Stimulated activated CD8-positive, alpha-beta memory T cell treated with anti-CD3 and anti-CD28 coated beads, Interleukin-7, amount 100 ng/mL, for 1 hour (primary cell): ENCODE results near the gene CHCHD1.
"Not testable (repeated sequence)": the region's sequence is repeated elsewhere in the genome, so short reads cannot be mapped to it uniquely, and the experiment has no call there.

Experiments
- DNase-seq, 2 donors: peaks; one replicate each; pipeline ENCODE4 v3.0.0-alpha.2; 2020; ENCODE audit warnings: low read depth in 2 of 2

Gene CHCHD1

DNA sequence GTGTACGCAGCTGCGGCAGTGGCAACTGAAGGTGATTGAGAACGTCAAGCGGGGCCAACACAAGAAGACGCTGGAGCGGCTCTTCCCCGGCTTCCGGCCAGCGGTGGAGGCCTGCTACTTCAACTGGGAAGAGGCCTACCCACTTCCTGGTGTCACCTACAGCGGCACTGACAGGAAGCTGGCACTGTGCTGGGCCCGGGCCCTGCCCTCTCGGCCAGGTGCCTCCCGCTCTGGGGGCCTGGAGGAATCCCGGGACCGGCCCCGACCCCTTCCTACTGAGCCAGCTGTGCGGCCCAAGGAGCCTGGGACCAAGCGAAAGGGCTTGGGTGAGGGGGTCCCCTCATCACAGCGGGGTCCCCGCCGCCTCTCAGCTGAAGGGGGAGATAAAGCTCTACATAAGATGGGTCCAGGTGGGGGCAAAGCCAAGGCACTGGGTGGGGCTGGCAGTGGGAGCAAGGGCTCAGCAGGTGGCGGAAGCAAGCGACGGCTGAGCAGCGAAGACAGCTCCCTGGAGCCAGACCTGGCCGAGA, 10.1 kb downstream of the CHCHD1 start:
- no peak for DNase-seq

DNA sequence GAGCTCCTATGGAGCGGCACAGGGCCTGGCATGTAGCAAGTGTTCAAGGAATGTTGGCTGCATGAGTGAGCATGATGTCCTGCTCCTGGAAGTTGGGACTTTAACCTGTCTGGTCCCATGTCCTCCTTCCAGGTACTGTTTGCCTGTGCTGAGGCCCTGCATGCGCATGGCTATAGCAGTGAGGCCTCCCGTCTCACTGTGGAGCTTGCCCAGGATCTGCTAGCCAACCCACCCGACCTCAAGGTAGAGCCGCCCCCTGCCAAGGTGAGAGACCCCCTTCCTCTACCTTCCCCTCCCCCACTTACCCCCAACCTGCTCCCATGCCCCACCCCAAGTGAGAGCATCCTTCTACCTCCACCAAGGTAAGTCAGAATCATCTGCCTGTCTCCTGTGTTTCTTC, 11.6 kb downstream of the CHCHD1 start:
- DNase-seq: no peak

DNA sequence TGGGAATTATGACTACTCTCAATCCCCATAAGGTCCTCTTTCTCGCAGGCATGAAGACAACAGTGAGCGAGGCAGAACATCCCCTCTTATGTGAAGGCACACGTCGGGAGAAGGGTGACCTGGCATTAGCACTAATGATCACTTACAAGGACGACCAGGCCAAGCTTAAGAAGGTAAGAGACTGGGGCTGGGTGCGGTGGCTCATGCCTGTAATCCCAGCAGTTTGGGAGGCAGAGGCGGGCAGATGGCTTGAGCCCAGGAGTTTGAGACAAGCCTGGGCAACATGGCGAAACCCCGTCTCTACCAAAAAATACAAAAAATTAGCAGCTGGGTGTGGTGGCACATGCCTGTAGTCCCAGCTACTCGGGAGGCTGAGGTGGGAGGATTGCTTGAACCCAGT, 13.6 kb downstream of the CHCHD1 start:
- DNase-seq: not testable (repeated sequence)

DNA sequence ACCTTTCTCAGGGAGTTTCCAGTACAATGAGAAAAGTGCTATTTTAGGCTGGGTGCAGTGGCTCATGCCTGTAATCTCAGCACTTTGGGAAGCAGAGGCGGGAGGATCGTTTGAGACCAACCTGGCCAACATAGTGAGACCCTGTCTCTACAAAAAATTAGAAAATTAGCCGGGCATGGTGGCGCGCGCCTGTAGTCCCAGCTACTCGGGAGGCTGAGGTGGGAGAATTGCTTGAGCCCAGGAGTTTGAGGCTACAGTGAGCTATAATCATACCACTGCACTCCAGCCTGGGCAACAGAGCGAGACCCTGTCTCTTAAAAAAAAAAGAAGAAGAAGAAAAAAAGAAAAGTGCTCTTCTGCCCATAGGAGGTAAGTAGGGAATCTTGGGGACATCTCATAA, 14.2 kb downstream of the CHCHD1 start:
- not testable (repeated sequence) for DNase-seq

DNA sequence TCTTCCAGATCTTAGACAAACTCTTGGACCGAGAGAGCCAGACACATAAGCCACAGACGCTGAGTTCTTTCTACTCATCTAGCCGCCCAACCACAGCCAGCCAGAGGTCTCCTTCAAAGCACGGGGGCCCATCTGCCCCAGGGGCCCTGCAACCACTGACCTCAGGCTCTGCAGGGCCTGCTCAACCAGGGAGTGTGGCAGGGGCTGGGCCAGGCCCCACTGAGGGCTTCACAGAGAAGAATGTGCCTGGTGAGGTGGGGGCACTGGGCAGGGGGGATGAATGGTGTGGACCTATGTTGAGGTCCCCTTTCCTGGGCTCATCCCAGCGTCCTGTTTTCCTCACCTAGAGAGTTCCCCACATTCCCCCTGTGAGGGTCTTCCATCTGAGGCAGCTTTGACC, 14.9 kb downstream of the CHCHD1 start:
- DNase-seq: no peak

DNA sequence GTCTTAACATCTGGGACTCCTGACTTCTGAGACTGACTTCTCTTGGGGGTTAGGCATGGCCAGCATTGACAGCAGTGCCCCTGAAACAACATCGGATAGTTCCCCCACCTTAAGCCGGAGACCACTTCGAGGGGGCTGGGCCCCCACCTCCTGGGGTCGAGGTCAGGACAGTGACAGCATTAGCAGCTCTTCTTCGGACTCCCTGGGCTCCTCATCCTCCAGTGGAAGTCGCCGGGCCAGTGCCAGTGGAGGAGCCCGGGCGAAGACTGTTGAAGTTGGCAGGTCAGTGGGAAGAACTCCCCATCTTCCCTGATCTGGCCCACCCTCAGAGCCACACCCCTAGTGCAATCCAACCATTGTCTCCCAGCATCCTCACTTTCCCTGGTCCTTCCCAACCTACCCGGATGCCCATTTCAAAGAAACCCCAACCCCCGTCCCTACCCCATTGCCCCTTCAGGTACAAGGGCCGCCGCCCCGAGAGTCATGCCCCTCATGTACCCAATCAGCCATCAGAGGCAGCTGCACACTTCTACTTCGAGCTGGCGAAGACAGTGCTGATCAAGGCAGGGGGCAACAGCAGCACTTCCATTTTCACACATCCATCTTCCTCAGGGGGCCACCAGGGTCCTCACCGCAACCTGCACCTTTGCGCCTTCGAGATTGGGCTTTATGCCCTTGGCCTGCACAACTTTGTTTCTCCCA, 15.6 kb downstream of the CHCHD1 start:
- DNase-seq: no peak

DNA sequence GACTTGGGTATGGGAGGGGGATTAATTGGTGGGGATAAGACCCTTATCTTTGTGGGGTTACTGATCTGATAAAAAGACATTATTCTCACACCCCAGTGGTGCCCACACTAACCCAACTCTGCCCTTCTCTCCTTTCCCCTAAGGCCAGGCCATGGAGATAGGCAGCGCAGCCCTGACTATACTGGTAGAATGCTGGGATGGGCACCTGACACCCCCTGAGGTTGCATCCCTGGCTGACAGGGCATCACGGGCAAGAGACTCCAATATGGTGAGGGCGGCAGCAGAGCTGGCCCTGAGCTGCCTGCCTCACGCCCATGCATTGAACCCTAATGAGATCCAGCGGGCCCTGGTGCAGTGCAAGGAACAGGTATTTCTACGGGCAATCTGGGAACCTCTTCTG, 16.2 kb downstream of the CHCHD1 start:
- DNase-seq: no peak

DNA sequence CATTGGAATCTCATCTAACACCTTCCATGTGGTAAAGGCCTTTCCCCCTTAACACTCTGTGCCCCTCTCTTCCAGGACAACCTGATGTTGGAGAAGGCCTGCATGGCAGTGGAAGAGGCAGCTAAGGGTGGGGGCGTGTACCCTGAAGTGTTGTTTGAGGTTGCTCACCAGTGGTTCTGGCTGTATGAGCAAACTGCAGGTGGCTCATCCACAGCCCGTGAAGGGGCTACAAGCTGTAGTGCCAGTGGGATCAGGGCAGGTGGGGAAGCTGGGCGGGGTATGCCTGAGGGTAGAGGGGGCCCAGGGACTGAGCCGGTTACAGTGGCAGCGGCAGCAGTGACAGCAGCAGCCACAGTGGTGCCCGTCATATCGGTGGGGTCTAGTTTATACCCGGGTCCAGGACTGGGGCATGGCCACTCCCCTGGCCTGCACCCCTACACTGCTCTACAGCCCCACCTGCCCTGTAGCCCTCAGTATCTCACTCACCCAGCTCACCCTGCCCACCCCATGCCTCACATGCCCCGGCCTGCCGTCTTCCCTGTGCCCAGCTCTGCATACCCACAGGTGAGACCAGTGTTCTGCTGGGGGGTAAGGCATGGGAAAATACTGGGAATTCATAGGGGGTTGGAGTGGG, 17.2 kb downstream of the CHCHD1 start:
- DNase-seq: no peak

DNA sequence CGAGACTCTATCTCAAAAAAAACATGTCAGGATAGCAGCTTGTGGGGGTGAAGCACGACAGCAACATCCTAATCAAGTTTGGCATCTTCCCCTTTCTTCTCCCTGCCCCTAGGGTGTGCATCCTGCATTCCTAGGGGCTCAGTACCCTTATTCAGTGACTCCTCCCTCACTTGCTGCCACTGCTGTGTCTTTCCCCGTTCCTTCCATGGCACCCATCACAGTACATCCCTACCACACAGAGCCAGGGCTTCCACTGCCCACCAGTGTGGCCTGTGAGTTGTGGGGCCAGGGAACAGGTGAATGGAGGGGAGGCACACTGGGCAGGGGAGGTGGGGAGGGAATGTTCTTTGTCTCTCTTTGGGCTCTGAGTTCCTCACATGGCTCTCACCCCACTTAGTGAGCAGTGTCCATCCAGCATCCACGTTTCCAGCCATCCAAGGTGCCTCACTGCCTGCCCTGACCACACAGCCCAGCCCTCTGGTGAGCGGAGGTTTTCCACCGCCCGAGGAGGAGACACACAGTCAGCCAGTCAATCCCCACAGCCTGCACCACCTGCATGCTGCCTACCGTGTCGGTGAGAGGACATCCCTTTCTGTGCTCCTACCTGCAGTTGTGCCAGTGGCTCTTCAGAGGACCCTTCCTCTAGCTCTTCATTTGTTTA, 18.2 kb downstream of the CHCHD1 start:
- DNase-seq: no peak

DNA sequence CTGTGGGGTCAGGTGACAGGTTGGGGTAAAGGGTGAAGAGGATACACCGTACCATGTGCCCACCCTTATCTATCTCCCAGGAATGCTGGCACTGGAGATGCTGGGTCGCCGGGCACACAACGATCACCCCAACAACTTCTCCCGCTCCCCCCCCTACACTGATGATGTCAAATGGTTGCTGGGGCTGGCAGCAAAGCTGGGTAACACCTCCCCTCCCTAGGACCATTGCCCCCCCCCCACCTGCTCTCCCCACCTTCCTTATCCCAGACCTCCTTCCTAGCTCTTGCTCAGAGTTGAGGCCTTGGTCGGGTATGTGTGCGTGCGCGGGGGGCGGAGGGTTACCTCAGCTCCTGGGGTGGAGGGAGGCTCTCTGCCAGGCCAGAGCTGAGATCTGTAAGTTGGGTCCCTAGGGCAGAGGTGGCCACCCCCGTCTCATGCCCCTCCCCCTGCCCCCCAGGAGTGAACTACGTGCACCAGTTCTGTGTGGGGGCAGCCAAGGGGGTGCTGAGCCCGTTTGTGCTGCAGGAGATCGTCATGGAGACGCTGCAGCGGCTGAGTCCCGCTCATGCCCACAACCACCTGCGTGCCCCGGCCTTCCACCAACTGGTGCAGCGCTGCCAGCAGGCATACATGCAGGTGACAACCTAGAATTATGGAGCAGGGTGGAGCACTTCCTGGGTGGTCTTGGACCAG, 18.9 kb downstream of the CHCHD1 start:
- no peak for DNase-seq

DNA sequence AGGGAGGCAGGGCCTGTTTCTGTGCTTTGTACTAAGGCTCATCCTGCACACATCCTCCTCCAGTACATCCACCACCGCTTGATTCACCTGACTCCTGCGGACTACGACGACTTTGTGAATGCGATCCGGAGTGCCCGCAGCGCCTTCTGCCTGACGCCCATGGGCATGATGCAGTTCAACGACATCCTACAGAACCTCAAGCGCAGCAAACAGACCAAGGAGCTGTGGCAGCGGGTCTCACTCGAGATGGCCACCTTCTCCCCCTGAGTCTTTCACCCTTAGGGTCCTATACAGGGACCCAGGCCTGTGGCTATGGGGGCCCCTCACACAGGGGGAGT, 19.4 kb downstream of the CHCHD1 start:
- DNase-seq: no peak

DNA sequence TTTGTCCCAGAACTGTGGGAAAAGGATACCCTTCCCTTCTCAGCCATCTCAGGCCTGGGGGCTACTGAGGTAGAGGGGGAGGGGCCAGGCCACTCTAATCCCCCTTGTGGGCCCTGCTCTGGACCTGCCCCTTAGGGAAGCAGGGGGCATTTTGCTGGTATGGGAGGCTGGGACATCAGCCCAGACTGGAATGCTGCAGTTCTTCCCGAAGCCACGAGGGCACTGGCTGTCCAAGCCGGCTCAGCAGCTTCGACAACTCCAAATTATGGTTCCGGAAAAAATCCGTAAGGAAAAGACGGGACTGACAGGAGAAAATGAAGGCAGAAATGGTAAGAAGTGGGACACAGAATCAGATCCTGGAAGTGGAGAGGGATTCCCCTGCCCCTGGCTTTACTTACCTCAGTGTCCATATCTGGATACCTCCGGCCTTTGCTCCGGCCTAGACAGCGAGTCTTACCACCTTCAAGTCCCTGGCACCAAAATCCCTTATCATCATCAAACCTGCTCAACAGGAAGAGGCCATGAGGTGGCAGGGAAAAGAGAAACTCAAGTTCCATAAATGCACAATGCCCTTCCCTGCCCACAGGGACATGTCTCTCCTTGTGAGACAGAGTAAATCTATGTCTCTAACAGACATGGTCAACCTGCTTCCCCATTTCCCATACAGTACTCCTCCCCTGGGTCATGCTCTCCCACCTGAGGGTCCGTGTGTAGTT, 20.6 kb downstream of the CHCHD1 start:
- DNase-seq: no peak

DNA sequence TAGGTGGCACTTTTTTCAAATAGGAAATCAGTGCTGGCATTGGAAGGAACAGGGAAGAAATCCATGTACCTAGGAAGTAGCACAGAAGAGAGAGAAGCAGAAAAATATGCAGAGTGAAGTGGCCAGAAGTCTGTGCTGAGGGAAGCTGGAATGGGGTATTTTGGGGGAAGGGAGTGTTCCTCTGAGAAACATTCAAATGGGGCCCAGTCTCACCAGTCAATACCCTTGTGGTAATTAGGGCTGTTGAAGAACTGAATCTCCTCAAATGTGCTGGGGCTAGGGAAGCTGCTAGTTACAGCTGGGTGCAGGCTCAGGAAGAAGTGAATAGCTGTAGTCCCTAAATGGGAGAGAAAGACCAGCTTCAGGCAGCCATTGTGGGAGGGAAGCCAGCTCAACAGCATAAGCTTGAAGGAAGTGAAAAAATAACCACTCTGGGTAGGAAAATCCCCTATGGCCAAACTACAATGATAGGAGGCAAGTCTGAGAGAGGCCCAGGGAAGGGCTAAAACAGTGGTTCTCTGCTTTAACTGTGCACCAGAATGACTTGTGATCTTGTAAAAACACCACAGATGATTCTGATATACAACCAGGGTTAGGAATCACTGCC, 21.9 kb downstream of the CHCHD1 start:
- no peak for DNase-seq

DNA sequence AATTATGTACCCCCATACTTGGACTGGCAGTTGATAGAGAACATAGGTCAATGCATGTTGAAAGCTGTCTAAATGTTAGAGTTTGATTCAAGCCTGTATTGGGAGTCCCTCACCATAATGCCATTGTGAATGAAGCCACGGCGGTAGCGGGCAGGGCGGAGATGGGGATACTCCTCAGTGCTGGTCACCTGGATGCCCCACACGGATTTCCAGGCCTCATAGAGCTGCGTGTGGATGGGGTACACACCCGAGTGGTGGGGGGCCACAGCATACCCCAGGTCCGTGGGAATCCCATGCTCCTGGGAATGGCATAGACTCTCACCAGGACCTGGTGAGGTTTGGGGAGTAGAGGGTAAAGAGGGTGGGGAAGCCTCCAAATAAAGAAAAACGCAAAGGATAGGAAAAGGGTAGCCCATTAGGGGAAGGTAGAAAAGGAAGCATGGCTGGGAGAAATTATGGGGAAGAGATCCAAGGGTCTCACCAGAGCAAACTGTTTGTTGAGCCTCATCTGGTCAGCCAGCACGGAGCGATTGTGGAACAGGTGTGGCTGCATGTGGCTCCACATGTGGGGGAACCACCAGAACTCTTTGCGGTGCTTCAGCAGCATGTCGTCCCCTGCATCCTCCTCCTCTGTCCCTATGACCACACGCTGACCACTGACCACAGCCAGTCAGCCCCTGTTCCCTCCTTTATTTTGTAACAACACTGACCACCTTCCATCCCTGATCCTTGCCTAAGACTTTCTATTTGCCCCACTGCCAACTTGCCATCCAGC, 24.5 kb downstream of the CHCHD1 start:
- no peak for DNase-seq

DNA sequence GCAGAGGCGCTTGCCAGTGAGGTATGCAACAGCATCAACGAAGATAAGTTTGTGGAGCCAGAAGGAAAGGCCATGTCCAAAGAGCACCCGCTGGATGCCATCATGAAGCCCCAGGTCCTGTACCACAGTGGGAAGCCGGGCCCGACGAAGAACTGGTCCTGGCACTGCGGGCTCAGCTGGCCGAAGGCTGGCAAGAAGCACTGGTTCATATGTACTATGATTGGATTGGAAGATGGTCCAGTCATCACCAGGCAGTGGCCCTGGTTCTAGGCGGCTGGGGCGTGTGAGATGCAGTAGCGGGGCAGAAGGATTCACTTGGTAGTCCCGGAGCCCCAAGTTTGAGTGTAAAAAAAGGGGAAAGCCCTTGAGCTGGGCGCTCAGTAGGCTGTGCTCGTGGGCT, 25.6 kb downstream of the CHCHD1 start:
- DNase-seq: no peak

DNA sequence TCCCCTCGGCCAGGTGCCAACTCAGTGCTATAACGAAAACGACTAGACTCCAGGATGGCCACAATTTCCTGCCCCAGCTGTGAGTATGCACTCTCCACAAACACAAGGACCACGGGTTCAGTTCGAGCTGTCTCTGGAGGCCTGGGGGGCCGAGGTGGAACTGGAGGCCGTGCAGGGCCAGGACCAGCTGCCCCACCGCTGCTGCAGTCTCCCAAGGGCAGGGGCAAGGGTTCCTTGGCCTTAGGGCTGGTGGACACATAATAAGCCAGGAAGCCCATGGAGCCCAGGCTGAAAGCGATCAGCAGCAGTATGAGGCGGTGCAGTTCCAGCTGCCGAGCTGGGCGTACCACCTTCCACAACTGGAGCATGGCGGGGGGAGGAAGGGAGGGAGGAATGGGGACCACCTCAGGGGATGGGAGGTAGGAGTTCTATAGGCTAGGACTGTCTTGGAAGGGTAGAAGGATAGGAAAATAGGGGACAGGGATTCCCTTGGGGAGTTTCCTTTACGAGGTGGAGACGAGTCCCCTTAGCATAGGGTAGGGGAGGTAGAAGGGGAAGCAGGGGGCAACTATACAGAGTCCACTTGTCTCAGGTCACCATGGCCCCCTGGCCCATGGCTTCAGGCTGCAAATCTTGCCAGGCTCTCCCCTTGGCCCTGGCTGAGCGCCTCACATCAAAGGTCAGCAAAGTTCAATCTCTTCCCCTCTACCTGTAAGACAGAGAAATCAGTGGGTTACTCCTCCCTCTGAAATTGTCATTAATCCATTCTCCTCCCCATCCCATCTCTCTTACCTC, 26.4 kb downstream of the CHCHD1 start:
- no peak for DNase-seq

DNA sequence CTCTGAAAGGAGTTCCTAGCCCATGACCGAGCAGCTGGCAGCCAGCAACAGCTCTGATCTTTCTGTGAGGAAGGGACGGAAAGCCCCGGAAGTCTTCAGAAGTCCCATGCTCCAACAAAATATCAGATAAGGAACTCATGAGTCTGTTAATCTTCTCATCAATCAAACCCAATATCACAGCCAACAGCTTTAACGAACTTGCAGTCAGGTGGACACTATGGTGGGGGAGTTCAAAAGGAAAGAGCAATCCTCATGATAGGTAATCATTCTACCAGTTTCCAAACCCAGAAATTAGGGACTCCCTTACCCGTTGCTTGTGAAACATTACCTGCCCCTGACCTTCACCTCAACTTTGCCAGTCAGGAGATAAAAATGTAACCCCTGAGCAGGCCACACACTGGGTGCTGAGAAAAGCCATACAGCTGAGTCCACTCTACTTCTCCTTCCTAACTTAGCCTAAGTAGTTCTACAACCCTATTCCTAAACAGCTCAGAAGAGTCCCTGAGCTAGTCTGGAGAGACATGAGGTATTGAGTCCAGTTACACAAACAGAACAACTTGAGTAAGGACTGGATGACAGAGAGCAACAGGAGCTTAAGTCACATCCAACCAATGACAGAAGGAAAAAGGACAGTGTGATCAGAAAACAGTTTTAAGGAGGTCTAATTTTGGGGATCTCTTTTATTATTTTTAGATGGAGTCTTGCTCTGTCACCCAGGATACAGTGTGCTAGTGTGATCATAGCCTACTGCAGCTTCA, 27.4 kb downstream of the CHCHD1 start:
- DNase-seq: no peak

DNA sequence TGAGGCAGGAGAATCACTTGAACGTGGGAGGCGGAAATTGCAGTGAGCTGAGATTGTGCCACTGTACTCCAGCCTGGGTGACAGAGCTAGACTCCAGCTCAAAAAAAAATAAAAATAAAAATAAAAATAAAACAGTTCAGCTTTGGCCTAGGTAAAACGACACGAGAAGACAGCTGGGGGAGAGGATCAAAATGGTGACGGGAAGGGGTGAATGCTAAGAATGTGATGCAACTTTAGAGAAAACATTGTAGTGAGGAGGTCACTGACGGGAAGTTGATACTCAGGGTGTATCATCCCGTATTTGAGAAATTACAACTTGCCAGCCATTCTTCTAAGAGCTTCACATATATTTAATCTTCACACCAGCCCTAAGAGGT, 28.5 kb downstream of the CHCHD1 start:
- no peak for DNase-seq
